Measurements from ENCODE around the gene LY6G6F. TPM values are rescaled to one million over a fixed set of nuclear protein-coding genes. Genes with fewer than 3 reads are reported as not detected.
A peak's percentile ranks its signal among the peaks of the same experiment; 100 is the strongest.

LY6G6F gene
- total and polyA plus RNA-seq, 2 of the 13 experiments (the other 11 are each of a cell fraction or from before 2014, with no cell fraction given), result not detected

DNA sequence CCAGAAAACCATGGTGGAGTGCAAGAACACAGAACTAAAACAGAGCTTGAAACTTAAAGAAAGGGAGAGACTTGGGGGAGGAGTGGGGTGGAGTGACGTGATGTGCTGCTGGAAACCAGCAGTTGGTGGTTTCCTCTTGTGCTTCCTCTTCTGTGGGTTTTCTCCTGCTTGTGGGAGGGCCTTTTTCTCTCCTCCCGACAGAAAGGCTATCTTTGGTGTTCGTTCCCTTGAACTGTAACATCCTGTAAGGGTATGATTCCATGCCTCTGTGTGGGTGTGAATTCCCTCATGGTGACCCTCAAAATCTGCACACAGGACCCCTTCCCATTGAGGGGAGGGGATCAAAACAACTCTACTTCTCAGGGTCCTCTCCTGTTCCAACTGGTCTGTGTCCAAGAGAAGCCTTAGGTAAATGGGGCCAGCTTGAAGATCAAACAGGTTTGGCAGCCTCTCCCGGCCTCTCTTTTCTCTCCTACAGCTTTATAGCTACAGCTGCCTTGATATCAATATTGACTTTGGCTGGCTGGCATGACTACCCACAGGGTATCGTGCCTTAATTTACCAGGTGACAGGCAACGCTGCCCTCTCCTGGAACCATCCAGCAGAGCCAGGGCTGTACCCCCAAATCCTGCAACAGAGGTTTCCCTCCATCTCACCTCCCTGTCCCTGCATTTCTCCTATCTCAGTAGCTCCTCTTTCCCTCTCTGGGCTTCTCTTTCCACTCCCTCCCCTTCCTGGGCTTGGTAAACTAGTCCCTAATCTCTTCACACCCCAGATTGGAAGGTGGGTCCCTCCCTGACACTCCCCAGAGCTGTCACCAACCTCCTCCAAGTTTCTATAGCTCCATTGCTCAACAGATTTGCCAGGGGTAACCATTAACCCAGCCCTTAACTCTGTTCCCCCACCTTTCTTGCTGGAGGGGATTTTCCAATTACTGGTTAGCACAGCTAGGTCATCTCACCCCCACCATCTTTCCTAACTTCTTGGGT lies 31.6 kb downstream of the LY6G6F start (continued):
- TF ChIP-seq ZNF280B (CRISPR knock-in tag; IDR thresholded peaks at IDR 0.05; ENCODE audit: borderline replicate concordance) (no peak), KDM4B (CRISPR knock-in tag; IDR thresholded peaks at IDR 0.05) (no peak; the same call in none of the 2 replicates), NCOA2 (CRISPR knock-in tag; IDR thresholded peaks at IDR 0.05) (peak; percentile 89), ZNF607 (CRISPR knock-in tag; IDR thresholded peaks at IDR 0.05; ENCODE audit: borderline replicate concordance) (peak; percentile 30; the same call in 1 of the 2 replicates), ZNF496 (CRISPR knock-in tag; IDR thresholded peaks at IDR 0.05; ENCODE audit: insufficient replicate concordance) (no peak), ZNF878 (CRISPR knock-in tag; IDR thresholded peaks at IDR 0.05) (no peak), MAF1 (CRISPR knock-in tag; IDR thresholded peaks at IDR 0.05; ENCODE audit: borderline replicate concordance) (no peak), ZNF335 (CRISPR knock-in tag; IDR thresholded peaks at IDR 0.05) (no peak), THYN1 (CRISPR knock-in tag; IDR thresholded peaks at IDR 0.05; ENCODE audit: borderline replicate concordance, low read depth) (no peak), ZNF577 (CRISPR knock-in tag; IDR thresholded peaks at IDR 0.05; ENCODE audit: borderline replicate concordance, low read depth) (0 out of 2 replicates have a peak, but pooled peaks have one; percentile 18), TSC22D2 (CRISPR knock-in tag; IDR thresholded peaks at IDR 0.05; ENCODE audit: borderline replicate concordance) (0 out of 2 replicates have a peak, but pooled peaks have one; percentile 77), ZNF138 (CRISPR knock-in tag; IDR thresholded peaks at IDR 0.05; ENCODE audit: low read depth) (no peak)
- TF ChIP-seq, protein P1, sequence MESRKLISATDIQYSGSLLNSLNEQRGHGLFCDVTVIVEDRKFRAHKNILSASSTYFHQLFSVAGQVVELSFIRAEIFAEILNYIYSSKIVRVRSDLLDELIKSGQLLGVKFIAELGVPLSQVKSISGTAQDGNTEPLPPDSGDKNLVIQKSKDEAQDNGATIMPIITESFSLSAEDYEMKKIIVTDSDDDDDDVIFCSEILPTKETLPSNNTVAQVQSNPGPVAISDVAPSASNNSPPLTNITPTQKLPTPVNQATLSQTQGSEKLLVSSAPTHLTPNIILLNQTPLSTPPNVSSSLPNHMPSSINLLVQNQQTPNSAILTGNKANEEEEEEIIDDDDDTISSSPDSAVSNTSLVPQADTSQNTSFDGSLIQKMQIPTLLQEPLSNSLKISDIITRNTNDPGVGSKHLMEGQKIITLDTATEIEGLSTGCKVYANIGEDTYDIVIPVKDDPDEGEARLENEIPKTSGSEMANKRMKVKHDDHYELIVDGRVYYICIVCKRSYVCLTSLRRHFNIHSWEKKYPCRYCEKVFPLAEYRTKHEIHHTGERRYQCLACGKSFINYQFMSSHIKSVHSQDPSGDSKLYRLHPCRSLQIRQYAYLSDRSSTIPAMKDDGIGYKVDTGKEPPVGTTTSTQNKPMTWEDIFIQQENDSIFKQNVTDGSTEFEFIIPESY (CRISPR knock-in tag; IDR thresholded peaks at IDR 0.05), result no peak
- TF ChIP-seq, protein P2, sequence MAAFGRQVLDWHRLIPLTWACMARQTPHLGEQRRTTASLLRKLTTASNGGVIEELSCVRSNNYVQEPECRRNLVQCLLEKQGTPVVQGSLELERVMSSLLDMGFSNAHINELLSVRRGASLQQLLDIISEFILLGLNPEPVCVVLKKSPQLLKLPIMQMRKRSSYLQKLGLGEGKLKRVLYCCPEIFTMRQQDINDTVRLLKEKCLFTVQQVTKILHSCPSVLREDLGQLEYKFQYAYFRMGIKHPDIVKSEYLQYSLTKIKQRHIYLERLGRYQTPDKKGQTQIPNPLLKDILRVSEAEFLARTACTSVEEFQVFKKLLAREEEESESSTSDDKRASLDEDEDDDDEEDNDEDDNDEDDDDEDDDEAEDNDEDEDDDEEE (CRISPR knock-in tag; IDR thresholded peaks at IDR 0.05), result no peak
- TF ChIP-seq, protein P3, sequence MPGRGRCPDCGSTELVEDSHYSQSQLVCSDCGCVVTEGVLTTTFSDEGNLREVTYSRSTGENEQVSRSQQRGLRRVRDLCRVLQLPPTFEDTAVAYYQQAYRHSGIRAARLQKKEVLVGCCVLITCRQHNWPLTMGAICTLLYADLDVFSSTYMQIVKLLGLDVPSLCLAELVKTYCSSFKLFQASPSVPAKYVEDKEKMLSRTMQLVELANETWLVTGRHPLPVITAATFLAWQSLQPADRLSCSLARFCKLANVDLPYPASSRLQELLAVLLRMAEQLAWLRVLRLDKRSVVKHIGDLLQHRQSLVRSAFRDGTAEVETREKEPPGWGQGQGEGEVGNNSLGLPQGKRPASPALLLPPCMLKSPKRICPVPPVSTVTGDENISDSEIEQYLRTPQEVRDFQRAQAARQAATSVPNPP (CRISPR knock-in tag; IDR thresholded peaks at IDR 0.05), result peak; percentile 35; the same call in 1 of the 2 replicates
- TF ChIP-seq, protein P4, sequence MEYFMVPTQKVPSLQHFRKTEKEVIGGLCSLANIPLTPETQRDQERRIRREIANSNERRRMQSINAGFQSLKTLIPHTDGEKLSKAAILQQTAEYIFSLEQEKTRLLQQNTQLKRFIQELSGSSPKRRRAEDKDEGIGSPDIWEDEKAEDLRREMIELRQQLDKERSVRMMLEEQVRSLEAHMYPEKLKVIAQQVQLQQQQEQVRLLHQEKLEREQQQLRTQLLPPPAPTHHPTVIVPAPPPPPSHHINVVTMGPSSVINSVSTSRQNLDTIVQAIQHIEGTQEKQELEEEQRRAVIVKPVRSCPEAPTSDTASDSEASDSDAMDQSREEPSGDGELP (IDR thresholded peaks at IDR 0.05; ENCODE audit: borderline replicate concordance, low read depth), result peak; percentile 41; the same call in 1 of the 2 replicates
